Stimulated activated CD8-positive, alpha-beta memory T cell treated with anti-CD3 and anti-CD28 coated beads, Interleukin-7, amount 100 ng/mL, for 48 hours (primary cell): ENCODE measurements around the gene STON2.
"Not testable (repeated sequence)": the region's sequence is repeated elsewhere in the genome, so short reads cannot be mapped to it uniquely, and the experiment has no call there.

ENCODE experiments used
- DNase-seq, 2 donors: peaks; one replicate each; pipeline ENCODE4 v3.0.0-alpha.2; 2020; ENCODE audit warnings: low read depth in 1 of 2; ENCODE audit errors: extremely low read depth in 1 of 2

The STON2 gene

GRCh38 chr14:81273521-81273920 is 126.6 kb downstream of the STON2 start:
- DNase-seq = no peak

DNA sequence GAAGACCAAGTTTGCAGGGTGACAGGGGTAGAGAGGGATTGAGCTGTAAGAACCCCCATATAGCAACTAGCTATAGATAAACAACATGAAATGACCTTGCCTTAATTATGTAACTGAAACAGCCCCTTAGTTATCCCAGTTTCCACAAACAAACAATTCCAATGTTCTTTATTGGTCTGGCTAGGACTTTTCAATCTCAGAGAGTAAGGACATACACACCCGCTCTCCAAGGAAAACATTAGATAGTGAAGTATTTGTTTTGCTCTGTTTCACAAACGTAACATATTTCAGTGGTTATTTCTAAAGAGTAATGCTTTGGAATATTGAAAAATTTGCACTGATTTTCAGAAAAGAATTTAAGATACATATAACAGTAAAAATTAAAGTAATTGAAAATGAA is 127.8 kb downstream of the STON2 start:
- DNase-seq = no peak

GRCh38 chr14:81269979-81270375 is 130.1 kb downstream of the STON2 start:
- DNase-seq = no peak

DNA sequence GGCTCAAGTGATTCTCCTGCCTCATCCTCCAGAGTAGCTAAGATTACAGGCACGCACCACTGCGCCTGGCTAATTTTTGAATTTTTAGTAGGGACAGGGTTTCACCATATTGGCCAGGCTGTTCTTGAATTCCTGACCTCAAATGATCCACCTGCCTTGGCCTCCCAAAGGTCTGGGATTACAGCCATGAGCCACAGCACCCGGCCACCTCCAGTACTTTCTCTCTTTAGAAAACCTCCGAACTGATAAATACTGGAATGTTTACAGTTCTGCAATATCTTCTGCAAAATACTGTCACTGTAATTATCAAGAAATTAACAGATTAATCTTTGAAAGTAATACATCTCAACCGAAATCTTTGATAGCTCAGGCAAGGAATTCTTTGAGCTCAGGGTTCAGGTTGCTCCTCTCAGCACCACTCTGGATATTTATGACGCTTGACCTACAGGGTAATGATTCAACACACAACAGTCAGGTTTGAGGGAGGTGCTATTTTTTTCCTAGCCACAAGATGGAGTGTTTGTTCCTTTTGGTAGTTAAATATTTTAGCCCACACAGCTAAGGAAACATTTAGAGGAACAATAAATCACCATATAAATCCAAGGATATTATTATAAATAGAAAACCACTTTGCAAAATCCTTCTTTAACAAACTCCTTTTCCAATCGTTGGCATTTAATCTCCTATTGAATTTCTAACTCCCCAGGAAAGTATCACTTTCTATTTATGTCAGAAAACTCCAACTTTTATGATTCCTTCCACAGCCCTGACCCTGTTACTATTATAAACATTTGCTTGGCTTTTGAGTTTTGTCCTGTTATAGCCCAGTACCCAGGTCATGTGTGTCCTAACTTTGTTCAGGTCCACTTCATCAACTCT is 130.8 kb downstream of the STON2 start:
- no peak for DNase-seq

- no peak for DNase-seq
Observed at GRCh38 chr14:81268016-81268416, 132.1 kb downstream of the STON2 start.

- no peak for DNase-seq
Observed at GRCh38 chr14:81265636-81266169, 134.4 kb downstream of the STON2 start.

DNA sequence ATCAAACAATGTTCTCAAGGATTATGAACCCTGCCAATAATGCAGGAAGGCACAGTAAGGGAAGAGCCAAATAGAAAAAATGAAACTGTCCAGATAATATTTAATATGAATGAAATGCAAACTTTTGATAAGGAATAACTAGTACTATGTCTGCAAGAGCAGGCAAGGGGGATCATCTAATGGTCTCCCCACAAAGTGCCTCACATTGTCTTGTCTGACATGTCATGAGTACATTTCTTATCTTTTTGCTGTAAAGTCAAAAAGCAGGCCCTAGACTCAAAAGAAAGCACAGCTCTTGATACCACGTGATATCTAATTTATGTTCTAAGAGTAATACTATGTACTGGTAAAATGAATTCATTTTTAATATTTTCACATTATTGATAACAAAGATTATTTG is 135.5 kb downstream of the STON2 start:
- no peak for DNase-seq

- no peak for DNase-seq
Observed at GRCh38 chr14:81263777-81264410, 136.2 kb downstream of the STON2 start.

GRCh38 chr14:81261176-81261575 is 138.9 kb downstream of the STON2 start:
- no peak for DNase-seq

DNA sequence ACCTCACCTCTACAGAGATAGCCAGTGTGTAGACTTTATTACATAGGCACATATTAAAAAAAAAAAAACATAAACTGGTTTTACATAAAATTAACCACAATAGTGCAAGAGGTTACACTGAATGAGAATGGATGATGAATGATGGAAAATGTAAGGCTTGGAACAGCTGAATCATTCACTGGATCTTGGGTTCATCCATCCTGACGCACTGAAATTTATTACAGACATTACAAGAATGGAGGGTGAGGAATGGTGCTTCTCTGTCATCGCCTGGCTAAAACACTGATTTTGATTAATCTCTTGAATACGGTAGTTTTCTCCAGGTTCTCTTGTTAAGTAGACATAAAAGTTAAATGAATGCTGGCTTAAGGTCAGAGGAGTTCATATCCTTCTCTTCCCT is 139.4 kb downstream of the STON2 start:
- DNase-seq = no peak

DNA sequence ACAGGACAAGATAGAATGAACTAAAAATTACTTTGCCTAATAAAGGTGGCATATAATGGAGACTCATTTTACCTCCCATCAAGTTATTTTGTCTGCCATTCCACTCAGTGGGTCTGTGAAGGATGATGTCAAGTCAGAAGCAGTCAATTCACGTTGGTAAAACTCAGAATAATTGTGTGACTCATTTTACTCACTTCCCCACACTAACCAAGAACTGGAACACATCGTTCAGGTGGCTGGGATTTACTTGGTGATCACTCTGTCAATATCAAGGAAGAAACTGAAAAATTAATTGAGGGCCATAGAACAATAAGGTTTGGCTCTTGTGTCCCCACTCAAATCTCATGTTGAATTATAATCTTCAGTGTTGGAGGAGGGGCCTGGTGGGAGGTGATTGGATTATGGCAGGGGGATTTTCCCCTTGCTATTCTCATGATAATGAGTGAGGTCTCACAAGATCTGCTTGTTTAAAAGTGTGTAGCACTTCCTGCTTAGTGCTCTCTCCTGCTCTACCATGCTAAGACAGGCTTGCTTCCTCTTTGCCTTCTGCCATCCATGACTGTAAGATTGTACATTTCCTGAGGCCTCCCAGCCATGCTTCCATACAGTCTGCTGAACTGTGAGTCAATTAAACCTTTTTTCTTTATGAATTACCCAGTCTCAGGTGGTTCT is 143.7 kb downstream of the STON2 start:
- DNase-seq = no peak

DNA sequence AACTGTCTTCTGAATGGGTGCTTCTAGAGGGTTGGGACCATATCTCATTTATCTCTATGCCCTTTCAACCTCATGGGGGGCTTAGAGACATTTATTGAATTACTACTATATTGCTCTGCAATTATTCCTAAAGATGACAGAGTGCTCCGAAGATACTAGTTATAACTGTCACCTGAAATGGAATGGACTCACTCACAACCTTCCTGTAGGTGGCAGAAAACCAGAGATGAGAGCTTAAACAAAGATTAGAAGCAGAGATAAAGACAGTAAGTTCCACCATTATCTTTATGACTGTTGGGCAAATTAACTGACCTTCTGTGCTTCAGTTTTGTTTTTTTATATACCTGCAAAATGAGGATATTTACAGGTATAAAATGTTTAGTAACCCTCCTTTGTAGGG is 147.8 kb downstream of the STON2 start:
- no peak for DNase-seq

GRCh38 chr14:81247271-81247766 is 152.8 kb downstream of the STON2 start:
- DNase-seq = no peak

DNA sequence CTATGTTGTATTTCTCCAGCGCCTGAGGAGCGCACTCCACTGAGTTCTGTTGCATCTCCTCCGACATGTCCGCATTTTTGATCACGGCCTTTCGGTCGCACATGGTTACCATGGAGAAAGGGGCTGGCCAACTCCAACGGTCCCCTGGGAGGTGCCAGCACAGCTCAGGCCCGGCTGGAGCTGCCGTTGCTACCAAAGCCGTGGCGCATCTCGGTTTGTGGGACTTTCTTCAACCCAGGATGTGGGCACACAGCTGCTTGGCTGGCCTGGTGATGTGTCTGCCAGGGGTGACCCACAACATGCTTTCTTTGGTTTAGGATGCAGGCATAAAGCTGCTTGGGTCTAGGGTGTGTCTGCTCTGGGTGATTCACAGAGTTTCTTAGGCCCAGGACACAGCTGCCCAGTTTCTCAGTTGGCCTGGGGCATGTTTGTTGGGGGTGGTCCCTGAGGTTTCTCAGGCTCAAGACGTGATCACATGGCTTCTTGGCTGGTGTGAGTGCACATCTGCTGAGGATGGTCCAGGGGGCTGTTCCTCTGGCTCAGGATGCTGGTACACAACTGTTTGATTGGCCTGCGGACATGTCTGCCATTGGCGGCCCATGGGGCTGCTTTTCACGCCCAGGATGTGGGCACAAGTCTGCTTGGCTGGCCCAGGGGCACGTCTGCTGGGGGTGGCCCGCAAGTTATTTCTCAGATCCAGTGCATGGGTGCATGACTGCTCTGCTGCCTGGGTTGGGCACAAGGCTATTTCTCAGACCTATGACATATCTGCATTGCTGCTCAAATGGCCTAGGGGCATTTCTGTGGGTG is 153.5 kb downstream of the STON2 start:
- DNase-seq = no peak

DNA sequence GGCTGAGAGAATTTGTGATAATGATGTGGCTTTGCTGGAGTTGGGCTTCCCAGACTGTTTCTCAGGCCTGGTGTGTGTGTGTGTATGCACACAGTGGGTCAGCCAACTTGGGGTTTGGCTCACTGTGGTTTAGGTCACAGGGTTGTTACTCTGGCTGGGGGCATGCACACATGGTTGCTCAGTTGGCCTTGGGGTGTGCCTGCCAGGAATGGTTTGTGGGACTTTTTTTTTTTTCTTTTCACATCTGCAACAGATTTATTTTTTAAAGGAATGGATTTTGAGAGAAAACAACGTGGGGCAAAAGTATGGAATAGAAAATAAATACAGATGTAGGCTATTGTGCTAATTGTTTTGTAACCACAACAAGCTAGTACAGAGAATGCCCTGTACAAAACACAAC is 154.4 kb downstream of the STON2 start:
- DNase-seq = no peak

- DNase-seq = not testable (repeated sequence)
Observed at GRCh38 chr14:81244431-81244830, 155.7 kb downstream of the STON2 start.

- no peak for DNase-seq
Observed at GRCh38 chr14:81243499-81243898, 156.6 kb downstream of the STON2 start.

GRCh38 chr14:81236849-81237248 is 163.3 kb downstream of the STON2 start:
- DNase-seq = not testable (repeated sequence)

- DNase-seq = no peak
Observed at GRCh38 chr14:81236138-81236537, 164.0 kb downstream of the STON2 start.

GRCh38 chr14:81235096-81235495 is 165.0 kb downstream of the STON2 start:
- DNase-seq = no peak

- DNase-seq = no peak
Observed at GRCh38 chr14:81234278-81234677, 165.8 kb downstream of the STON2 start.
